Prostate gland (tissue), 2 donors: ENCODE data around the gene FOXRED2.

Source experiments
- CTCF ChIP-seq, 4 experiments: fragments of 200-600 bp in 2 of 4; fragments of 450-650 bp in 2 of 4; sonication (generic) in 2 of 4; IDR thresholded peaks; 1 replicate in 3 of 4; 2 replicates in 1 of 4; pipeline ENCODE4 v1.5.1; 2016 to 2019; ENCODE audit warnings: antibody characterized with exemption in 4 of 4, mild to moderate bottlenecking in 2 of 4, moderate library complexity in 2 of 4
- POLR2A ChIP-seq: fragments of 450-650 bp; IDR thresholded peaks from one replicate; pipeline ENCODE4 v1.6.1; 2016; ENCODE audit warnings: antibody characterized with exemption, mild to moderate bottlenecking
- POLR2AphosphoS5 ChIP-seq: sonication (generic); formaldehyde crosslinking; IDR thresholded peaks from one replicate; pipeline ENCODE4 v1.6.1; 2017; ENCODE audit warnings: antibody characterized with exemption

- TF ChIP-seq POLR2A = no peak
- TF ChIP-seq POLR2AphosphoS5 = no peak
- no peak for TF ChIP-seq CTCF (IDR thresholded peaks at IDR 0.05)
Measured at GRCh38 chr22:36471341-36471821, 35.5 kb downstream of the FOXRED2 start.
